UCSD-AML1 (cell line): ENCODE data around the gene HSPB2.
"Not testable (repeated sequence)": the region's sequence is repeated elsewhere in the genome, so short reads cannot be mapped to it uniquely, and the experiment has no call there.

Experiments used
- DNase-seq: peaks from one replicate; lab custom pipeline; 2025; ENCODE audit not compliant: unreplicated experiment; lab: John Stamatoyannopoulos, UW

Gene HSPB2

GRCh38 chr11:111913031-111913861, 712 bp downstream of the HSPB2 start:
- no peak for DNase-seq

DNA sequence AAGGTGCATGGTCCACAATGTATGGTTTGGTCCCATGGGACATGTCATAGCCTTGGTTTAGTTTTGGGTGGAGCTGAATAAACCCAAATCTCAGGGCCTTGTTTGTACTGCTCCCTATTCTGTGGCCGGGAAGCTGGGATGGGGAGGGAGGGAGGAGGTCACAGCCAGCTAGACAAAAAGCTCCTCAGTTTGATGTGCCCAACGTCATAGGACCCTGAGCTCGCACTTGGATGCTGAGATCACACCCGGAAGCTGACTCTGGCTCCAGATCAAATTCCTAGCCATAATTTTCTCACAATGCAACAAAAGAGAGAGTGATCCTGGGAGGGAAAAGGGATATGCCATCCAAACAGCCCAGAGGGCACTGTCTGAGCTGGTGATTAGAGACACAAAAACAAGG, 1.5 kb downstream of the HSPB2 start:
- no peak for DNase-seq

GRCh38 chr11:111916768-111917167, 4.2 kb downstream of the HSPB2 start:
- no peak for DNase-seq

GRCh38 chr11:111917312-111917711, 4.8 kb downstream of the HSPB2 start:
- DNase-seq, result no peak

GRCh38 chr11:111917788-111918187, 5.3 kb downstream of the HSPB2 start:
- no peak for DNase-seq

DNA sequence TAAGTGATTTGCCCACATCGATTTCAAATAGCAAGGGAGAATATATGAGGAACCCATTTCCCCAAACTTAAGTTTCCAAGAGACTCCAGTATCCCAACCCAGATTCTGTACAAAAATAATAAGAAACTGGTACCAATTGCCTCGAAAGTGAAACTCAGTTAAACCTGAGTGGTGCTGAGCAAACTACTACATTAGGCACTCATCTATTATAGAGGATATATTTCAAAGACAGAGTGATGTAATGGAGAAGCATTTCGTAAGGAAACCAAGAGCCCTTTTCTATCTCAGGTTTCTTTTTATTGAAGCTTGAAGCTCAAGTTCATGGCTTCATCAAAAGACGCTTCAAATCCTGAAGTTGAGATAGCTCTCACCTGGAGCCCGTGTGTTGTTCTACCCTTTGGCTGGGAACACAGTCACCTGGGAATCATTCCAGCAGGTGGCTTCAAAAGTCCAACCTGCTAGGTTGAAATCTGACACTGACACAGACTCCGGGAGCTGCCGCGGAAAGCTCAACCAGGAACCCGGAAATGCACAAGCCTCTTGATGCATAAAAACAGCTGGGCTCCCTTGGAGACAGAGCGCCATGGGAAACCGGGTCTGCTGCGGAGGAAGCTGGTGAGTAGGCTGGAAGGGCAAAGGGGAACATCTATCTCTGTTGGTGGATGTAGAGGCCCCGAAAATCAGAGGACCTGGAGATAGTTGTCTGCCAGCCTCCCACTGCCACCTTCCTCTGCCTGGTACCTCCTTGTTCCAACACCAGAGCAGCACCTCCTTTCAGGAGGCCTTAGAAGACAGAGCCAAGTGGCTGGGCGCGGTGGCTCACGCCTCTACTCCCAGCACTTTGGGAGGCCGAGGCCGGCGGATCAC, 6.1 kb downstream of the HSPB2 start, which contains the start of gene C11orf52:
TSS of gene C11orf52 (plus strand) at position 524 of the 867 bp plus-strand sequence. CDS start at position 584, 60 bp downstream.
- DNase-seq, result no peak

- no peak for DNase-seq
These were observed 8.4 kb downstream of the HSPB2 start for GRCh38 chr11:111920908-111921307.

DNA sequence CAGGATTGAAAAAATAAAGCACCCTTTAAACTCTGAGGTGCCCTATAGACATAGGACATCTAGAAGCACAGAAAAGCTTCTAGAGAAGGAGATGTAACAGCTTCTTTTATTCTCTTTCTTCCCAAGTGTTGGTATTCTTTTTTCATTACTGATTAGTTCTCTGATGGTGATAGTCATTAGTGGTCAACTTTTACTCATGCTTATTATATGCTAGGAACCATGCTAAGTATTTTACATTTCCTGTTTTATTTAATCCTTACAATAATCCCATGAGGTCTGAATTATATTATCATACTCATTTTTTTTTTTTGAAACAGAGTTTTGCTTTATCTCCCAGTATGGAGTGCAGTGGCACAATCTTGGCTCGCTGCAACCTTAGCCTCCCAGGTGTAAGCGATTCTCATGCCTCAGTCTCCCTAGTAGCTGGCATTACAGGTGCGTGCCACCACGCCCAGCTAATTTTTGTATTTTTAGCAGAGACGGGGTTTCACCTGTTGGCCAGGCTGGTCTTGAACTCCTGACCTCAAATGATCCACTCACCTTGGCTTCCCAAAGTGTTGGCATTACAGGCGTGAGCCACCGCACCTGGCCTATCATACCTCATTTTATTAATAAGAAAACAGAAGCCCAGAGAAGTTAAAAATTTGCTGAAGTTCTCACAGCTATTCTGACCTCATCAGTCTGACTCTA, 9.2 kb downstream of the HSPB2 start:
- no peak for DNase-seq

- no peak for DNase-seq
These were observed 10.3 kb downstream of the HSPB2 start for GRCh38 chr11:111922803-111923202.

- DNase-seq, result no peak
These were observed 10.8 kb downstream of the HSPB2 start for GRCh38 chr11:111923351-111923788.

DNA sequence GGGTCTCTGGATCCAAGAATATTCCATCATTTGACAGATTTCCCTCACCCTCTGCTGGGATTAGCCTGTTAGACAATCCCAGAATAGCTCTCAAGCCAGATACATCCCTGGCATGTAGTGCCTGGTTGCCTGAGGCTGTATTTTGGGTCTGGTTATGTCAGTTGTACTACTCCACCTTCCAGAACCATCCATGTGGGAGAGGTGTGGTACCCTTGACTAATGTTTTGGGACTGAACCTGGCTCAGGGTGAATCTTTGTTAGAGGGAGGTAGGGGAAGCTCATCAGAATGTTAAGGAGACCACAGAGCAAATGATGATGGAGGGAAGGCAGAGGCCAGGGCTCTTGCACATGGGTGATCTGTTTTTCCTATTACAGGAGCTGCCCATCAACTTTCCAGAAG, 11.4 kb downstream of the HSPB2 start:
- no peak for DNase-seq

DNA sequence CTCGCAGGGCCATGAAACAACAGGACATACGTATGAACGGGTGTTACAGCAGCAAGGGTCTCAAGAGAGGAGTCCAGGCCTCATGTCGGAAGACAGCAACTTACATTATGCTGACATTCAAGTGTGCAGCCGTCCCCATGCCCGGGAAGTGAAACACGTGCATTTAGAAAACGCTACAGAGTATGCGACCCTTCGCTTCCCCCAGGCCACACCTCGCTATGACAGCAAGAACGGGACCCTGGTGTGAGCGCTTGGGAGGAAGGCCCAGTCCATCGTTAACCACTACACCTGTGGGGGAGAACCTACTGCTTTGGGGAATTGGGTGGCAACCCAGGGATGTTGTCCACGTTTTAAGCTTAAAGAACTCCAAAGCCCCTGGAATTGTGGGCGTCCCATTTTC, 13.4 kb downstream of the HSPB2 start:
- no peak for DNase-seq

GRCh38 chr11:111926505-111927391, 14.2 kb downstream of the HSPB2 start:
- DNase-seq, result peak; percentile 97

DNA sequence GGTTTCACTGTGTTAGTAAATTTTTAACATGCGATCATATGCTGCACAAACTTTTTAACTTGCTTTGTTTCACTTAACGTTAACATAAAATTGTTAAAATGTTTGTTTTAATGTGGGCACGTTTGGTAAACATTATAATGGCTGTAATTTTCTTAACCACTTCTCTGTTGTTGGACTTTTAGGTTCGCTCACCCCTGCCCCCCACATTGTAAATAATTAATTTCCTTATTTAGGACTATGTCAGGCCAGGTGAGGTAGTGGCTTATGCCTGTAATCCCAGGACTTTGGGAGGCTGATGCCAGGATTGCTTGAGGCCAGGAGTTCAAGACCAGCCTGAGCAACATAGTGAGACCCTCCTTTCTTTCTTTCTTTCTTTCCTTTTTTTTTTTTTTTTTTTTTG, 17.9 kb downstream of the HSPB2 start:
- no peak for DNase-seq

GRCh38 chr11:111932611-111932950, 20.0 kb downstream of the HSPB2 start:
- DNase-seq, result no peak

DNA sequence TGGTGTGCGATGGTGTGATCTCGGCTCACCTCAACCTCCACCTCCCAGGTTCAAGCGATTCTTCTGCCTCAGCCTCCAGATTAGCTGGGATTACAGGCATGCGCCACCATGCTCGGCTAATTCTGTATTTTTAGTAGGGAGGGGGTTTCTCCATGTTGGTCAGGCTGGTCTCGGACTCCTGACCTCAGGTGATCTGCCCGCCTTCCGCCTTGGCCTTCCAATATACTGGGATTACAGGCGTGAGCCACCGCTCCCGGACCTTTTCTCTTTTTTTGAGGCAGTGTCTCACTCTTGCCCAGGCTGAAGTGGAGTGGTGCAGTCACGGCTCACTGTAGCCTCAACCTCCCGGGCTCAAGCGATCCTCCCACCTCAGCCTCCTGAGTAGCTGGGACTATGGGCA, 20.6 kb downstream of the HSPB2 start:
- DNase-seq, result not testable (repeated sequence)

GRCh38 chr11:111933872-111934271, 21.3 kb downstream of the HSPB2 start:
- DNase-seq, result no peak

DNA sequence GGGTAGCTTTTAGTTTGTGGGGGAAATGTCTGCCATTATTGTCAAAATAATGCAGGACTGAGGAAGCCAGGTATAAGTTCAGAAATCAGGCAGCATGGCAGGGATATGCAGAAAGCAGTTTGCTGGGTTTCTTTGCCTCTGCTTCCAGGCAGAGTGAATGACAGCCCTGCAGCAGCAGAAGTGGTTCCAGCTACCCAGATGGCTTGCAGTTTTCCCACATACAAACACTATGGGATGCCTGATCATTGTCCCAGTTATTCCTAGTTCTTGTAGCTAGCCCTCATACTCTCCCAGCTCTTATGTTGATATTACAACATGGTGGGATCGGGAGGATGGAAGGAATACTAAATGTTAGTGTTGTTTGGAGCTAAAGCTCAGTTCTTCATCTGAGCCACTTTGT, 21.8 kb downstream of the HSPB2 start:
- DNase-seq, result no peak

DNA sequence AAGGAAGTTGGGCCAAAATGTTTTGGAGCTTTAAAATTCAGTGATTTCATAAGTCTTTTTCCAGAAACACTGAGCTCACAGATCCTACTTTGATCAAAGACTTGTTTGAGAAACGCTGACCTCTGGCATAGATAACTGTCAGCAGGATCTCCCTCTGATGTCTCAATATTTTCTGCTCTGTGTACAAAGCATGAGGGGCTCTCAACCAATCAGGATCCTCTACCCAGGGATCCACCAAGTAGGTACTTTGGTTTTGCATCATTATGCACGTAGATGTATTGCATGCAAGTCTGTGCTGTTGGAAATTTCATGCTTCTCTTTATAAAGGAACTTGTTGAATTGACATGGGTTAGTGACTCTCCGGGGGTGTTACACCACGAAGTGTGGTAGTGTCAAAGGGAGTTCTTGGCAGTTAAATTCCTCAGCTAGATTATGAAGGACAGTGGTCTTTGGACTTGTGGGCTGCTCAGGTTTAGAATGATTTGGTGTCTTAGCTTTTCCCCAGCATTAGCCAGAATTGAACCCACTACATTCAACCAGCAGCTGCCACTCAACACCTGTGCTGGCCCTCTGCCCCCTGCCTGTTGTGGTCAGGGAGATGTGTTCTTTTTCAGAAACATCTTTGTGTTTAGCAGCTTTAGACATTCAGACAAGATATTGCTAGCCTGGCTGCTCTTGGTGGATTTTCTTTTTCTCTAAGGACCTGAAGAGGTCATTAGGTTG, 22.9 kb downstream of the HSPB2 start:
- no peak for DNase-seq

GRCh38 chr11:111936040-111936540, 23.6 kb downstream of the HSPB2 start:
- no peak for DNase-seq
